HEK293 (cell line): ENCODE measurements around the gene TUBG2.

Experiments
- GLIS1 ChIP-seq: fragments of 450-650 bp; formaldehyde crosslinking; IDR thresholded peaks from 2 replicates; pipeline ENCODE4 v1.5.1; 2016; ENCODE audit warnings: missing biosample characterization, missing genetic modification characterization
- HIC1 ChIP-seq: fragments of 450-650 bp; formaldehyde crosslinking; IDR thresholded peaks from 2 replicates; pipeline ENCODE4 v1.5.1; 2016; ENCODE audit warnings: missing biosample characterization, missing genetic modification characterization
- HOXD13 ChIP-seq: sonication (generic); formaldehyde crosslinking; IDR thresholded peaks from 2 replicates; pipeline ENCODE4 v1.8.0; 2022; ENCODE audit warnings: missing genetic modification reagents, borderline replicate concordance
- KLF1 ChIP-seq: fragments of 450-650 bp; formaldehyde crosslinking; IDR thresholded peaks from 2 replicates; pipeline ENCODE4 v1.5.1; 2016; ENCODE audit warnings: missing biosample characterization, missing genetic modification characterization
- KLF16 ChIP-seq: fragments of 450-650 bp; formaldehyde crosslinking; IDR thresholded peaks from 2 replicates; pipeline ENCODE4 v1.5.1; 2017; ENCODE audit warnings: missing biosample characterization, missing genetic modification characterization
- PRDM2 ChIP-seq: fragments of 450-650 bp; formaldehyde crosslinking; IDR thresholded peaks from 2 replicates; pipeline ENCODE4 v1.5.1; 2016; ENCODE audit warnings: missing biosample characterization, missing genetic modification characterization, borderline replicate concordance
- TRIM28 ChIP-seq: IDR thresholded peaks from 2 replicates; pipeline ENCODE4 v1.6.1; 2011; ENCODE audit warnings: low read length, control low read depth, borderline replicate concordance
- ZBTB7A ChIP-seq: fragments of 450-650 bp; formaldehyde crosslinking; IDR thresholded peaks from 2 replicates; pipeline ENCODE4 v1.5.1; 2016; ENCODE audit warnings: low read depth, missing biosample characterization, missing genetic modification characterization
- ZFHX2 ChIP-seq: fragments of 450-650 bp; formaldehyde crosslinking; conservative IDR thresholded peaks from 2 replicates; pipeline ENCODE4 v1.5.1; 2016; ENCODE audit warnings: missing biosample characterization, missing genetic modification characterization
- ZFP41 ChIP-seq: fragments of 450-650 bp; formaldehyde crosslinking; IDR thresholded peaks from 2 replicates; pipeline ENCODE4 v1.5.1; 2016; ENCODE audit warnings: missing biosample characterization, missing genetic modification characterization, borderline replicate concordance
- ZIC2 ChIP-seq: fragments of 450-650 bp; formaldehyde crosslinking; IDR thresholded peaks from 2 replicates; pipeline ENCODE4 v1.5.1; 2016; ENCODE audit warnings: missing biosample characterization, missing genetic modification characterization
- ZNF140 ChIP-seq: fragments of 450-650 bp; formaldehyde crosslinking; IDR thresholded peaks from 2 replicates; pipeline ENCODE4 v1.5.1; 2016; ENCODE audit warnings: missing biosample characterization, missing genetic modification characterization
- ZNF146 ChIP-seq: fragments of 450-650 bp; formaldehyde crosslinking; IDR thresholded peaks from 2 replicates; pipeline ENCODE4 v1.5.1; 2016; ENCODE audit warnings: missing biosample characterization, missing genetic modification characterization
- ZNF155 ChIP-seq: fragments of 450-650 bp; formaldehyde crosslinking; IDR thresholded peaks from 2 replicates; pipeline ENCODE4 v1.5.1; 2016; ENCODE audit warnings: missing biosample characterization, missing genetic modification characterization
- ZNF157 ChIP-seq: fragments of 450-650 bp; formaldehyde crosslinking; IDR thresholded peaks from 2 replicates; pipeline ENCODE4 v1.5.1; 2016; ENCODE audit warnings: missing biosample characterization, missing genetic modification characterization
- ZNF223 ChIP-seq: fragments of 450-650 bp; formaldehyde crosslinking; IDR thresholded peaks from 2 replicates; pipeline ENCODE4 v1.5.1; 2016; ENCODE audit warnings: missing biosample characterization, missing genetic modification characterization
- ZNF23 ChIP-seq: fragments of 450-650 bp; formaldehyde crosslinking; IDR thresholded peaks from 2 replicates; pipeline ENCODE4 v1.5.1; 2016; ENCODE audit warnings: missing biosample characterization, missing genetic modification characterization, borderline replicate concordance
- ZNF248 ChIP-seq: fragments of 450-650 bp; formaldehyde crosslinking; IDR thresholded peaks from 2 replicates; pipeline ENCODE4 v1.5.1; 2017; ENCODE audit warnings: missing biosample characterization, missing genetic modification characterization
- ZNF391 ChIP-seq: fragments of 450-650 bp; formaldehyde crosslinking; IDR thresholded peaks from 2 replicates; pipeline ENCODE4 v1.5.1; 2016; ENCODE audit warnings: low read depth, missing biosample characterization, missing genetic modification characterization, borderline replicate concordance
- ZNF518A ChIP-seq: fragments of 450-650 bp; formaldehyde crosslinking; conservative IDR thresholded peaks from 2 replicates; pipeline ENCODE4 v1.5.1; 2016; ENCODE audit warnings: low read depth, missing biosample characterization, missing genetic modification characterization
- ZNF548 ChIP-seq: fragments of 450-650 bp; formaldehyde crosslinking; IDR thresholded peaks from 2 replicates; pipeline ENCODE4 v1.5.1; 2016; ENCODE audit warnings: missing biosample characterization, missing genetic modification characterization
- ZNF585B ChIP-seq: fragments of 450-650 bp; formaldehyde crosslinking; IDR thresholded peaks from 2 replicates; pipeline ENCODE4 v1.5.1; 2016; ENCODE audit warnings: missing biosample characterization, missing genetic modification characterization
- ZNF660 ChIP-seq: fragments of 450-650 bp; IDR thresholded peaks from 2 replicates; pipeline ENCODE4 v1.5.1; 2018; ENCODE audit warnings: missing biosample characterization, mild to moderate bottlenecking, missing genetic modification characterization
- ZNF670 ChIP-seq: fragments of 450-650 bp; formaldehyde crosslinking; IDR thresholded peaks from 2 replicates; pipeline ENCODE4 v1.5.1; 2016; ENCODE audit warnings: missing biosample characterization, missing genetic modification characterization, low read depth
- ZNF707 ChIP-seq: fragments of 450-650 bp; formaldehyde crosslinking; IDR thresholded peaks from 2 replicates; pipeline ENCODE4 v1.5.1; 2016; ENCODE audit warnings: missing biosample characterization, missing genetic modification characterization
- ZNF776 ChIP-seq: fragments of 450-650 bp; formaldehyde crosslinking; IDR thresholded peaks from 2 replicates; pipeline ENCODE4 v1.5.0; 2017; ENCODE audit warnings: missing biosample characterization, missing genetic modification characterization, borderline replicate concordance

TUBG2 gene

GRCh38 chr17:42659079-42659931, at the start of gene TUBG2 (continued):
- TF ChIP-seq PRDM2 (tag by site-specific recombination) (peak; percentile 69; the same call in 1 of the 2 replicates), ZNF248 (tag by site-specific recombination) (no peak), ZNF391 (0 out of 2 replicates have a peak, but pooled peaks have one; percentile 66), KLF1 (tag by site-specific recombination) (no peak), ZIC2 (tag by site-specific recombination) (peak; percentile 51; the same call in 1 of the 2 replicates), KLF16 (tag by site-specific recombination) (no peak), ZNF155 (no peak), HIC1 (tag by site-specific recombination) (peak; percentile 82), ZNF670 (no peak), ZNF157 (tag by site-specific recombination) (no peak), ZNF660 (tag by site-specific recombination) (peak; percentile 48; the same call in 1 of the 2 replicates), TRIM28 (0 out of 2 replicates have a peak, but pooled peaks have one; percentile 36), HOXD13 (CRISPR knock-in tag) (no peak), ZNF146 (tag by site-specific recombination) (no peak), ZFP41 (tag by site-specific recombination) (no peak), GLIS1 (0 out of 2 replicates have a peak, but pooled peaks have one; percentile 33), ZNF140 (tag by site-specific recombination) (no peak), ZNF707 (tag by site-specific recombination) (no peak), ZNF776 (tag by site-specific recombination) (no peak), ZNF585B (tag by site-specific recombination) (no peak), ZBTB7A (tag by site-specific recombination) (no peak), ZFHX2 (tag by site-specific recombination) (peak; percentile 64), ZNF518A (no peak), ZNF23 (tag by site-specific recombination) (no peak), ZNF548 (tag by site-specific recombination) (no peak), ZNF223 (tag by site-specific recombination) (no peak)
- TF ChIP-seq, all 188 proteins: peak for 46
